ENCODE results near the gene MFN2. TPM values are rescaled to one million over a fixed set of nuclear protein-coding genes. Genes with fewer than 3 reads are reported as not detected.

Gene MFN2
- total RNA-seq, 3 donors from 2014 or later (not counting 1 experiment from before 2014, with no cell fraction given) = 54.7 to 65.9 (median 55.8) TPM

GRCh38 chr1:12046749-12047119 lies 66.5 kb downstream of the MFN2 start:
- no peak overlapping the region for H3K4me3 Mint-ChIP-seq
- H3K4me3 ChIP-seq (ENCODE audit: low read length) = no peak overlapping the region
- DNase-seq = no peak

GRCh38 chr1:12047120-12047876 lies 67.1 kb downstream of the MFN2 start:
- Histone ChIP-seq H3K9me3 (ENCODE audit: control insufficient read depth, insufficient read depth, low read length) (no peaks in the 10 kb centered on the region), H3K27ac (ENCODE audit: low read length) (no peak overlapping the region), H3K4me1 (ENCODE audit: control insufficient read depth, insufficient read depth, low read length) (peaks cover 26% of the 10 kb centered on the region), H3K36me3 (ENCODE audit: control insufficient read depth, insufficient read depth, low read length) (no peaks in the 10 kb centered on the region), H3K27me3 (ENCODE audit: control insufficient read depth, insufficient read depth, low read length) (no peaks in the 10 kb centered on the region), H3K4me3 (ENCODE audit: low read length) (no peak overlapping the region)
- Mint-ChIP-seq H3K27me3 (ENCODE audit: low read depth in 2 of 2) (peaks cover 0 to 3% of the 10 kb centered on the region in 2 donors), H3K4me3 (no peak overlapping the region), H3K9me3 (no peaks in the 10 kb centered on the region), H3K27ac (no peak overlapping the region), H3K36me3 (no peaks in the 10 kb centered on the region), H3K4me1 (peaks cover 0 to 7% of the 10 kb centered on the region in 2 donors)
- intact Hi-C loops (cut with micrococcal nuclease) = no loop called here
- ATAC-seq = peak; percentile 69 to 80 (median 78)
- WGBS (ENCODE audit: insufficient coverage) = 16% methylated on average over 16 of the region's 18 CpGs
- TF ChIP-seq CTCF (IDR thresholded peaks at IDR 0.05) = no peak
- peak; percentile 58 to 69 for DNase-seq

More at GRCh38 chr1:12046749-12047119, 66.5 kb downstream of the MFN2 start:
- Mint-ChIP-seq H3K4me1 (peaks cover 0 to 1% of the 10 kb centered on the region in 2 donors), H3K27ac (no peak overlapping the region), H3K9me3 (no peaks in the 10 kb centered on the region), H3K27me3 (ENCODE audit: low read depth in 2 of 2) (peaks cover 0 to 3% of the 10 kb centered on the region in 2 donors), H3K36me3 (no peaks in the 10 kb centered on the region)
- no peaks in the 10 kb centered on the region for H3K9me3 ChIP-seq (ENCODE audit: control insufficient read depth, insufficient read depth, low read length)
- no peak for TF ChIP-seq CTCF (IDR thresholded peaks at IDR 0.05)
- ATAC-seq = peak in 1 of 3 donors; percentile 3
- H3K4me1 ChIP-seq (ENCODE audit: control insufficient read depth, insufficient read depth, low read length) = peaks cover 20% of the 10 kb centered on the region
- 54% methylated on average over 5 of the region's 6 CpGs for WGBS (ENCODE audit: insufficient coverage)
- no peaks in the 10 kb centered on the region for H3K27me3 ChIP-seq (ENCODE audit: control insufficient read depth, insufficient read depth, low read length)
- intact Hi-C loops (cut with micrococcal nuclease) = no loop called here
- no peak overlapping the region for H3K27ac ChIP-seq (ENCODE audit: low read length)
- no peaks in the 10 kb centered on the region for H3K36me3 ChIP-seq (ENCODE audit: control insufficient read depth, insufficient read depth, low read length)

GRCh38 chr1:12048372-12048771 lies 68.1 kb downstream of the MFN2 start:
- Histone ChIP-seq H3K4me1 (ENCODE audit: control insufficient read depth, insufficient read depth, low read length) (peaks cover 27% of the 10 kb centered on the region), H3K36me3 (ENCODE audit: control insufficient read depth, insufficient read depth, low read length) (no peaks in the 10 kb centered on the region), H3K9me3 (ENCODE audit: control insufficient read depth, insufficient read depth, low read length) (no peaks in the 10 kb centered on the region), H3K27me3 (ENCODE audit: control insufficient read depth, insufficient read depth, low read length) (no peaks in the 10 kb centered on the region), H3K4me3 (ENCODE audit: low read length) (no peak overlapping the region), H3K27ac (ENCODE audit: low read length) (no peak overlapping the region)
- 93% methylated on average over 2 of the region's 2 CpGs for WGBS (ENCODE audit: insufficient coverage)
- intact Hi-C loops (cut with micrococcal nuclease) = no loop called here
- Mint-ChIP-seq H3K27me3 (ENCODE audit: low read depth in 2 of 2) (peaks cover 0 to 3% of the 10 kb centered on the region in 2 donors), H3K4me3 (no peak overlapping the region), H3K27ac (no peak overlapping the region), H3K9me3 (no peaks in the 10 kb centered on the region), H3K4me1 (peaks cover 0 to 13% of the 10 kb centered on the region in 2 donors), H3K36me3 (no peaks in the 10 kb centered on the region)
- no peak for TF ChIP-seq CTCF (IDR thresholded peaks at IDR 0.05)
- ATAC-seq (no peak), DNase-seq (no peak)

Measured in natural killer cell (primary cell).